GM19455 (cell line): ENCODE measurements around the gene DAAM2.

Experiments used
- ATAC-seq: cut with Tn5 transposase; IDR thresholded peaks from one replicate; pipeline ENCODE4 v1.9.1; 2021; ENCODE audit not compliant: unreplicated experiment

The DAAM2 gene

GRCh38 chr6:39904946-39905639 lies 112.9 kb downstream of the DAAM2 start:
- ATAC-seq: no peak

DNA sequence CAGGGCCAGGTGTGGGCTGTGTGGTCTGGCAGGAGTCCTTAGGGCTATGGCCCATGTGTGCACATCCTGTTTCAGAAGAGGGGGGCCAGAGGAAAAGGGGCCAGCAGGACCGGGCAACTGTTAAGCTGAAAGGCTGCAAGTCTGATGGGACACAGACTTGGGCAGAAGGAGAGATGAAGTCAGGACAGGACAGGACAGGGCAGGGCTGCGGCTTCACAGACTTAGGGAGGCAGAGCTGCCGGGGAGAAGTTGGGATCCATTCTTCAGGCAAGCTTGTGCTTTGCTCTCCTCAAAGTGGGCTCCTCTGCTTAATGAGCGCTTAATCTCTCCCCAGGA lies 113.4 kb downstream of the DAAM2 start:
- ATAC-seq: no peak

GRCh38 chr6:39906318-39906761 lies 114.2 kb downstream of the DAAM2 start:
- no peak for ATAC-seq

DNA sequence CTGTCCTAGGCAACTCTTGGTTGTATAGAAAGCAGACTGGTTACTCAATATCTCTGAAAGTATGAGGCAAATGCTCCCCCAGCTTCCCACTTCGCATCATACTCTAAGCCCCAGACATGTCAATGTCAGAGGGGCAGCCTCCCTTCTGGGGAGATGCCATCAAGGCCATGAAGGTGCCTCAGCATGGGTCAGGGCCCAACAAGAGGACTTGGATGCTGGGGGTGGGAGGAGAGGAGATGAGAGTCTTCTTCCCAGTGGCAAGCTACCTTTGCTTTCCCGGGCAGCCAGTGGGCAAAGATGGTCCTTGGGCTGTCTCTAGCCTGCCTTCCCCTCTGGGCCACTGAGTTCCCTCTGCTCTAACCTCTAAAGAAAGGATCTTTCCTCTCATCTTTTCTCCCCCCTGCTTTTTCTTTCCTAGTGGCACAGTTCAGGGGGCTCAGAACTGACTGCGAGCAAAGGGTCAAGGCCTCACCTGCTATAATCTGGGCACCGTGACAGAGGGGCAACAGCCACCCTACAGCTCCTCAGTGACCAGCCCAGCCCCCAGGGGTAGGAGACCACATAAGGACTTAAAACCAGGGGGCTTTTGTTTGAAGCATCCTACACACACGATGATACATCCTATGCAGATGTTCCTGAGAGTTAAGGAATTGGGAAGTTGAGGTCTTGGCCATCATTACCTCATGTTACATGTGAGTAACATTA lies 115.8 kb downstream of the DAAM2 start:
- ATAC-seq: no peak

GRCh38 chr6:39908838-39909583 lies 116.8 kb downstream of the DAAM2 start:
- ATAC-seq: no peak

DNA sequence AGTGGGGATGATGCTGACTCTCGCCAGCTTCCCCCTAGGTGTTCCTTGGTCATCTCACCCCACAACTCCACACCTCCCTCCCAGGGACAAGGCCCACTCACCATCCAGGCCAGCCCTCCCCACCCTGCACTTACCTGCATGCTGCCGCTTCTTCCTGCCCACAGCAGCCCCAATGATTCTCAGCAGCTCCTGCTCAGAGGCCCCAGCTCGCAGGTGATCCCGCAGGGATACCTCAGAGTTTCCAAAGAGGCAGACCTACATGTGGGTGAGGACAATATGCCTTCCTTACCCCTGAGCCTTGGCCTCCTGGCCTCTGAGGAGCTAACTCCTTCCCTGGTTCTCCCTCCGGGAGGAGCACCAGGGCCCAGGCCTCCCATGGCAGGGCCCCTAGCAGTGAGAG lies 117.5 kb downstream of the DAAM2 start:
- no peak for ATAC-seq

DNA sequence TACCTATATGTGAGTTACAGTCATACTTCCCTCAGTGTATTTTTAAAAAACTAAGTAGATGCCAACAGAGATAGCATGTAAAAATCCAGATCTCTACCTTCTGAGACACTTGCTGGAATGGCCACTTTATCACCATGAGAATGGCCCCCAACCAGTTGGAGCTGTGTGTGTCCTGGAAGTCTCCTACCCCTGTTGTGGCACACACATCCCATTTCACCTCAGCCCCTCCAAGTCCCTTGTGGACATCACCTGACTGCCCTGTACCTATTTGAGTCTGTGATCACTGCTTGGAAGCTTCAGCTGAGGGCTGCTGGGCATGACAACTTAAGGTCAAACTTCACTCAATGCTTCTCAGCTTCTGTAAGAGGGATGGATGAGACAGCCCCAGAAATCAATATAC lies 118.0 kb downstream of the DAAM2 start:
- ATAC-seq: no peak

DNA sequence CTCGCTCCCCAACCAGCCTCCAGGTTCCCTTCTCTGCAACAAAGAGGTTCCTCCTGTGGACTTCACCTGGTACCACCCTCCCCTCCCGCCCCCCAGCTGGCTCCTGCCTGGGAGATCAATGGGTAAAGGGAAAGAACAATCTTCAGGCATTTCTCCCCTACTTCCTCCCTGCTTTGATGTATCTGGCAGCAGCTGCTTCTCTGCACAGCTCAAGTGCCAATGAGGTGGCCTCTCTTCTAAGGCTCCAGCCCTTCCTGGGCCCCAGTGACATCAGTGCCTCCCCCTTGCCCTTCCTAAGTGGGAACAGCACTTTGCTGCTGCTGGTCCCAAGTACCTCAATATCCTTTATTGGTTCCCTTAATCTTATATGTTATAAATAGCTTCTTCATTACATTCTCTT lies 118.6 kb downstream of the DAAM2 start:
- ATAC-seq: no peak

DNA sequence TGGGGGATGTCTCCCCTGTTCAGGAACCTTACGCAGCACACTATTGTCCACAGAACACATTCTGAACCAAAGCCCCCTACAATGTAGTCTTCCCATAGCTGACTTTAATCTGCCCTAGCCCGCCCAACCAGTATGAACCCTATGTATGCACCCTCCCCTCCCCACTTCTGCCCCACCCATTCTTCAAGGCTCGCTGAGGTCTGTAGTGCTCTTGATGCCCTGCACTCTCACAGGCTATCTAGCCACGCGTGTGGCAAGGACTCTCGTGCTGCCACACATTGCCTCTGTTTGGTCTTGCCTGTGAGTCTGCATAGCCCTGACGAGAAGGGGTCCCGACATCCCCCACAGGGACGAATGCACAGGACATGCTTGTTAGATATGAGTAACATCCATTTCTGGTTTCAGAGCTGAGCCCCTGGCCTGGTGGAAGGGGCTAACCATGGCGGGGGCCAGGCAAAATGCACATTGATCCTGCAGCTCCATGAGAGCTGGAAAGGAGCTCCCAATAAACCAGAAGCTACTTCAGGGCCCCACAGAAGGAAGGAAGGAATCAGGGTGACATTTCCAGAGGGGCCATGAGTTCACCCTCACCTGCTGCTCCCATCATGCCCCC lies 119.4 kb downstream of the DAAM2 start:
- ATAC-seq: no peak

- ATAC-seq: no peak
These were observed 120.3 kb downstream of the DAAM2 start for GRCh38 chr6:39912446-39912845.

- ATAC-seq: no peak
These were observed 121.3 kb downstream of the DAAM2 start for GRCh38 chr6:39913391-39913916.

DNA sequence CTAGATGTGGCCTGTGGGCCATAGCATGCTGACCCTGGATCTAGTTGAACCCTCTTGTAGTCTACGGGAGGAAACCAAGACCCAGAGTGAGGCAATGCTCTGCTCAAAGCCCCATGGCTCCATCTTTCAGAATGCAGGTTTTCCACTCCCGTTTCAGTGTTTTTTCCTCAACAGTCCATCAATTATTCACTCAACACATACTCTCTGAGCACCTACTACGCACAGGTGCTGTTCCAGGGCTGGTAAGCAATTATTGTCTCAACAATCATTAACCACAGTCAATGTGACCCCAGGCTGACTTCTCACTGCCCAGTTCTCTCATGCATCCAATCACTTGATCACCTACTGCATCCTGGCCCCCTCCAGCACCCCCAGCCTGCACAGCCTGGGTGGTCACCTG lies 122.1 kb downstream of the DAAM2 start:
- ATAC-seq: no peak

- ATAC-seq: no peak
These were observed 123.7 kb downstream of the DAAM2 start for GRCh38 chr6:39915866-39916265.

DNA sequence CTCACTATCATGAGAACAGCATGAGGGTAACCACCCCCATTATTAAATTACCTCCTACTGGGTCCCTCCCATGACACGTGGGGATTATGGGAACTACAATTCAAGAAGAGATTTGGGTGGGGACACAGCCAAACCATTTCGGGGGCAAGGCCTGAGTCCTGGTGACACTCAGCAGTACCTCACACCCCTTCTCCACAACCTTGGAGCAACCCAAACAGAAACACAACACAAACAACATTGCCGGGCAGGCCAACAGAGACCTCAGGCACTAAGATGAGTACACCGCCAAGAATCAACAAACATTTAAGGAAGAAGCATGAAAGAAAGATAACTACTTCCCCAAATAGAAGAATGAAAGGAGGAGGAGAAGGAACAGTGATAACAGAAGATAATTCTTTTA lies 125.2 kb downstream of the DAAM2 start:
- no peak for ATAC-seq

GRCh38 chr6:39917981-39918380 lies 125.8 kb downstream of the DAAM2 start:
- no peak for ATAC-seq

GRCh38 chr6:39918831-39919230 lies 126.7 kb downstream of the DAAM2 start:
- ATAC-seq: no peak

- no peak for ATAC-seq
These were observed 128.0 kb downstream of the DAAM2 start for GRCh38 chr6:39920157-39920556.

GRCh38 chr6:39922821-39923220 lies 130.6 kb downstream of the DAAM2 start:
- no peak for ATAC-seq

DNA sequence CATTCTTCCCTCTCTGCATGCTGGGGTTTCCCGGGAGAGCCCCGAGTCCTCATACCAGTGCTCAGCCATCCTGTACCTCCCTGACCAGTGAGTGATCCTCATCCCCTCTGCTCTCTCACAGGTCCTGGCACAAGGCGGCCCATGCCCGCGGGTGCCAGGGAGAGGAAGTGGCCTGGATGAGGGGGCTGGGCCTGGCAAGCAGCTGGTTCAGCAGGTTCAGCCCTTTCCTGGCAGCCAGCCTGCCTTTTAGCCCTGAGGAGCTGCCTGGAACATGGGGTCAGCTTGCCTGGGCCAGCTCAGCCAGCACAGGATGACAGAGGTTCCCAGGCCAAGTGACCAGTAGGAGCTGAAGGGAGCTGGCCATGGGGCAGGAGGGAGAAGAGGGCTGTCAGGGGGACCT lies 131.2 kb downstream of the DAAM2 start:
- ATAC-seq: no peak

DNA sequence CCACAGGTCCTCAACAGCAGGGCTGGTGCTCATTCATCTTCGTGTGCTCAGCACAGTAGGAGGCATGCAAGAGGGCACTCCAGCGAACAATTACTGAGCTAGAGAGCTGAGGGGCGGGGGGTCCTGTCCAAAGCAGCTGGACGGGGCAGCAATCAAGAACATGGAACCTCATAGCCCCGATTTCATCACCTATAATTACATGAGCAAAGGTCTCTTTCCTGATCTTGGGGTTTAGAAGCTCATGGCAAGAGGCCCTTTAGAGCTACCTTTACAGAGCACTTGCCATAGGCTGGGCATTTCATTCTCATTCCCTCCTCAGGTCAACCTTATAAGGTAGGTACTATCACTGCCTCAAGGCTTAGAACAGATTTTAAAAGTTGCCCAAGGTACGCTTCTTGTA lies 131.7 kb downstream of the DAAM2 start:
- ATAC-seq: no peak

DNA sequence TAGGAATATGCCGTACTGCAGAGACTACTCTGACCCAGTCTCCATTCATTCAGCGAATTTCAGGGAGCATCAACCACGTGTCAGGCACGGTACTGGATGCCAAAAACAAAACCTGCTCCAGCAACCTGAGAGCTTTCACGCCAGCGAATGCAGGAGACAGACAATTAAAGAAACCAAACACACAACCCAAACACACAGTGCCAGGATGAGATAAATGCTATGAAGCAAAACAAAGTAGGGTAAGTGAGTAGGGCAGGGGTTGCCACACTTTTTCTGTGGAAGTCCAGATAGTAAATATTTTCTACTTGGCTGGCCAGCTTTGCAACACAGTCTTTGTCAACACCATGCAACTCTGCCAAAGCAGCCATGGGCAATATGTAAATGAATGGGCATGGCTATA lies 132.1 kb downstream of the DAAM2 start:
- no peak for ATAC-seq
